HepG2 (cell line): Measurements from ENCODE around the gene C6orf132. TPM values are rescaled to one million over a fixed set of nuclear protein-coding genes. Genes with fewer than 3 reads are reported as not detected.
A peak's percentile ranks its signal among the peaks of the same experiment; 100 is the strongest.

Source experiments
- AGO2 ChIP-seq: fragments of 200-400 bp; formaldehyde crosslinking; optimal IDR thresholded peaks from 2 replicates; pipeline ENCODE3; 2017; ENCODE audit warnings: mild to moderate bottlenecking, low read depth, low read length, moderate library complexity
- GTF2F1 ChIP-seq: fragments of 150-350 bp; IDR thresholded peaks from 2 replicates; pipeline ENCODE4 v1.6.1; 2014; ENCODE audit warnings: low read length
- JUNB ChIP-seq: sonication (generic); formaldehyde crosslinking; IDR thresholded peaks from 2 replicates; pipeline ENCODE4 v1.8.0; 2022; ENCODE audit warnings: missing genetic modification reagents, mild to moderate bottlenecking, borderline replicate concordance
- MAFF ChIP-seq: IDR thresholded peaks from 2 replicates; pipeline ENCODE4 v1.6.1; 2011; ENCODE audit warnings: low read depth, low read length, improper control_type of control experiment
- PHF20 ChIP-seq: sonication (generic); formaldehyde crosslinking; IDR thresholded peaks from 2 replicates; pipeline ENCODE4 v1.5.0; 2020; ENCODE audit warnings: mild to moderate bottlenecking, missing genetic modification reagents
- ZFAT ChIP-seq: sonication (generic); formaldehyde crosslinking; conservative IDR thresholded peaks from 2 replicates; pipeline ENCODE4 v1.8.1; 2023; ENCODE audit warnings: missing genetic modification reagents, inconsistent platforms
- ZNF205 ChIP-seq: IDR thresholded peaks from 2 replicates; pipeline ENCODE4 v1.6.1; 2018; ENCODE audit warnings: missing biosample characterization, missing genetic modification reagents
- ZNF225 ChIP-seq: sonication (generic); formaldehyde crosslinking; IDR thresholded peaks from 2 replicates; pipeline ENCODE4 v1.4.0; 2020; ENCODE audit warnings: mild to moderate bottlenecking, missing genetic modification reagents
- ZNF232 ChIP-seq: sonication (generic); formaldehyde crosslinking; IDR thresholded peaks from 2 replicates; pipeline ENCODE4 v1.4.0; 2020; ENCODE audit warnings: missing genetic modification reagents, borderline replicate concordance
- ZNF644 ChIP-seq: IDR thresholded peaks from 2 replicates; pipeline ENCODE4 v1.6.1; 2016; ENCODE audit warnings: low read depth
- ZNF883 ChIP-seq: sonication (generic); formaldehyde crosslinking; IDR thresholded peaks from 2 replicates; pipeline ENCODE4 v1.5.1; 2020; ENCODE audit warnings: mild to moderate bottlenecking, missing genetic modification reagents; ENCODE audit errors: not compliant biosample characterization
- polyA plus RNA-seq, 8 experiments: library from polyadenylated mRNA; depleted of rRNA in 3 of 8; stranded (reverse) in 7 of 8; unstranded in 1 of 8; fragments of >200 nt; fragmentation: Illumina TruSeq in 4 of 8; extraction: Trizol in 4 of 8; gene quantifications; 2 replicates each; pipeline versions ENCODE4 v1.2.1 to v1.2.3, GENCODE V29; 2011 to 2016; ENCODE audit warnings: low read depth in 4 of 8, missing spikeins in 1 of 8, mixed read lengths in 1 of 8; ENCODE audit not compliant: insufficient read depth in 1 of 8
- total RNA-seq, 5 experiments: library from RNA; depleted of rRNA; stranded (reverse); fragments of >200 nt; fragmentation: Illumina TruSeq; extraction: Trizol; gene quantifications; 2 replicates each; pipeline ENCODE4 v1.2.3, GENCODE V29; 2016; ENCODE audit warnings: low read depth in 1 of 5
- TF ChIP-seq, protein P1 (sequence below): sonication (generic); formaldehyde crosslinking; IDR thresholded peaks from 2 replicates; pipeline ENCODE4 v1.8.0; 2022; ENCODE audit warnings: mild to moderate bottlenecking, missing genetic modification reagents; ENCODE audit not compliant: insufficient replicate concordance
- TF ChIP-seq, protein P2 (sequence below), 2 experiments: sonication (generic) in 1 of 2; formaldehyde crosslinking in 1 of 2; IDR thresholded peaks; 2 replicates each; pipeline versions ENCODE4 v1.5.1 to v1.6.1; 2011 to 2020; ENCODE audit warnings: borderline replicate concordance in 1 of 2, low read depth in 1 of 2, low read length in 1 of 2, mild to moderate bottlenecking in 1 of 2, missing genetic modification reagents in 1 of 2, moderate library complexity in 1 of 2

Gene C6orf132
- total and polyA plus RNA-seq, 2 of the 13 experiments (the other 11 are each of a cell fraction or from before 2014, with no cell fraction given): 0.78 to 3.0 TPM

DNA sequence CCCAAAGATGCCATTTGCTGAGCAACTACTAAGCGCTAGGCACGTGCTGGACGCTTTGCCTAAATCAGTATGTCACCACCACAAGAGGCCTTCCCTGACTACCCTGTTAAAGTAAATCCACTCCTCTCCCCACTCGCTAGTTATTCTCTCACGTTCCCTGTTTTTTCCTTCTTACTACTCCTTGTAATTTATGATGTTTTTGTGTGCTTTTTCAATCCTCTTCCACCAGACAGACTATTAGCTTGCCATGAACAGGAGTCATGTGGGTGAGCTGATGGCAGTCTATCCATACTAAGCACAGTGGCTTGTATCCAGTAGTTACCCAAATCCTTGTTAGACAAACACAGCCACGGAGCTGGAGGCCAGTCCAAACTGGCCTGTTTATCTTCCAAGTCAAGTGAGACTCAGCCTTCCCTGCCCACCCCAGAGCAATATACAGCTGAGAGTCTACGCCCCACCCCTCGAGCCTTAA, 41.2 kb downstream of the C6orf132 start (continued):
- no peak for TF ChIP-seq ZNF232 (CRISPR knock-in tag)
- TF ChIP-seq GTF2F1: no peak
- TF ChIP-seq, protein P1, sequence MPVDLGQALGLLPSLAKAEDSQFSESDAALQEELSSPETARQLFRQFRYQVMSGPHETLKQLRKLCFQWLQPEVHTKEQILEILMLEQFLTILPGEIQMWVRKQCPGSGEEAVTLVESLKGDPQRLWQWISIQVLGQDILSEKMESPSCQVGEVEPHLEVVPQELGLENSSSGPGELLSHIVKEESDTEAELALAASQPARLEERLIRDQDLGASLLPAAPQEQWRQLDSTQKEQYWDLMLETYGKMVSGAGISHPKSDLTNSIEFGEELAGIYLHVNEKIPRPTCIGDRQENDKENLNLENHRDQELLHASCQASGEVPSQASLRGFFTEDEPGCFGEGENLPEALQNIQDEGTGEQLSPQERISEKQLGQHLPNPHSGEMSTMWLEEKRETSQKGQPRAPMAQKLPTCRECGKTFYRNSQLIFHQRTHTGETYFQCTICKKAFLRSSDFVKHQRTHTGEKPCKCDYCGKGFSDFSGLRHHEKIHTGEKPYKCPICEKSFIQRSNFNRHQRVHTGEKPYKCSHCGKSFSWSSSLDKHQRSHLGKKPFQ (CRISPR knock-in tag): no peak
- TF ChIP-seq, protein P2, sequence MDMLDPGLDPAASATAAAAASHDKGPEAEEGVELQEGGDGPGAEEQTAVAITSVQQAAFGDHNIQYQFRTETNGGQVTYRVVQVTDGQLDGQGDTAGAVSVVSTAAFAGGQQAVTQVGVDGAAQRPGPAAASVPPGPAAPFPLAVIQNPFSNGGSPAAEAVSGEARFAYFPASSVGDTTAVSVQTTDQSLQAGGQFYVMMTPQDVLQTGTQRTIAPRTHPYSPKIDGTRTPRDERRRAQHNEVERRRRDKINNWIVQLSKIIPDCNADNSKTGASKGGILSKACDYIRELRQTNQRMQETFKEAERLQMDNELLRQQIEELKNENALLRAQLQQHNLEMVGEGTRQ (IDR thresholded peaks at IDR 0.05; ENCODE audit: low read depth, low read length): 0 out of 2 replicates have a peak, but pooled peaks have one; percentile 4
- TF ChIP-seq, protein P2 (CRISPR knock-in tag; IDR thresholded peaks at IDR 0.05; ENCODE audit: borderline replicate concordance): no peak
- TF ChIP-seq ZNF644 (CRISPR knock-in tag): 0 out of 2 replicates have a peak, but pooled peaks have one; percentile 17
- peak; percentile 92 for TF ChIP-seq ZNF205
- TF ChIP-seq JUNB (CRISPR knock-in tag): no peak
- no peak for TF ChIP-seq MAFF
- no peak for TF ChIP-seq AGO2
- no peak for TF ChIP-seq ZNF883 (CRISPR knock-in tag)
- TF ChIP-seq ZNF225 (CRISPR knock-in tag): no peak
- TF ChIP-seq ZFAT: no peak
- no peak for TF ChIP-seq PHF20 (CRISPR knock-in tag)
